CMK (cell line): ENCODE results near the gene METTL8.
"Not testable (repeated sequence)": the region's sequence is repeated elsewhere in the genome, so short reads cannot be mapped to it uniquely, and the experiment has no call there.

Experiments
- DNase-seq: peaks from one replicate; pipeline ENCODE4 v3.0.0-alpha.2; 2010; ENCODE audit warnings: low read depth

The METTL8 gene

DNA sequence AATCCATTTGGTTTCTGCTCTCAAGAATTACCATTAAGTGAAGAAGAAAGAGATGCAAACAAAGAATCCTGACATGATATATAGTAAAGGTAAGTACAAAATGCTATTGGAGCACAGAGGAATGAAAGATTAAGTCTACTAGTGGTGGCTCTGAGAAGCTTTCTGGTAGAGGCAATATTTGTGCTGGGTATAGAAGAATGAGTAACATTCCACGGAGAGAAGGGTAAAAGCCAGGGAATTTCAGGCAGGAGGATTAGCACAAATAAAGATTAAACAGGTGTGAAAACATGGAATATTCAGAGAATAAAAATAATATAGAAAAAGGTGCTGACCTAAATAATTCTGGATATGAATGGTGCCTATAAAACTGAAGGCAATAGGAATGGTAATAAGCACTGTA, 31.8 kb downstream of the METTL8 start:
- DNase-seq = no peak

DNA sequence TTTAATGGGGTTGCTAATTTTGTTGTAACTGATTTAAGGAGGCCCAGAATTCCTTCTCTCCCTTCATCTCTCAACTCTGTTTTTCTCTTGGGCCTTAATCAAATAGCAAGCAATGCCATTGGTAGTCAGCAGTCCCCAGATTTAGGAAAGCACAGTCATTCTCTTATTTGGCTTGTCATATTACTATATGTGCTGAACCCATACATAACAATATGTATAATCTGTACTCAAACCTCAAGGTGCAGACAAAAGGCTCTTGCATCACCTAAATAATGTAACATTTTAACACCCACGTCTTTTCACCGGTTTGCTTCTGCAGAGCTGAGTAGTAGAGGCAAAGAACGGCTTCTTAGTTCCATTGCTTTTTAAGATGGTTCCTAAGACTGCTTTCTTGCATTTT, 33.4 kb downstream of the METTL8 start:
- DNase-seq = no peak

DNA sequence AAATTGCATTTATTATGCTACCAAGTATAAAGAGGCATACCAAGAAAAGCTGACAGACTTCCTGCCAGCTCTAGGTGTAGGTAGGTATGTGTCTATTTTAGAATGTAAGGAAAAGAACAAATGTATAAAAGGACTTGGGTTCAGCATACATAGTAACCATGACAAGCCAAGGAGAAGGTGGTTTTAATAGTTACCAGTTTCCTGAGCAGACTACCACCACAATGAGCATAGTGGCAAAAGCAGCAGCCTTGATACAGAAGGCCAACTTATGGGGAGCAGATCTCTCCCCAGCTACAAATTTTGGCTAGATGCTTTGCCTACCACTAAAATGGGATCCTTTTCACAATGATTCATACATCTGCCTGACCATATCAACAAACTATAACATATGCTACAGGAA, 34.5 kb downstream of the METTL8 start:
- DNase-seq = no peak

DNA sequence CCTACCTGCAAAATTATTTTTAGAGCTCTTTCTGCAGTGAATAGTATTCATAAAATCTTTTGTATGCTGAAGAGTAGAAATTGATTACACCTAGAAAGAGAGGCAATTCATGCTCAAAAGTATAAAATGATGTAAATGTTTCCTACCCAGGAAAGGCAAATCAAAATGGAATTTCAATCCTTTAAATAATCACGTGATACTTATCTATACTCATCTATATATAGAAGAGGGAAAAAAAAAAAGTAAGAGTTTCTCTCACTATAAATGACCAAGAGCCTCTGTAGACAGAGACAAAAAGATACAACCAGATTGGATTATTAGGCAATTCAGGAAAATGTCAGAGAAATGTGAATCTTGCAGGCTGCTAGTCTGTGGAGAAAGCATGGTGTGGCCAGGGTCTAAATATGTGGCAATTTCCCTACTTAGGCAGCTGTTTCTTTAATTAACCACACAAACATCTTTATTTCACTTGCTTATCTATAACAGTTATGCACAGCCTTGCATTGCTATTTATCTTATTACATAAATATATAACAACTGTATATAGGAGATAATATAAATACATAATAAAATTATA, 39.5 kb downstream of the METTL8 start:
- DNase-seq = no peak

DNA sequence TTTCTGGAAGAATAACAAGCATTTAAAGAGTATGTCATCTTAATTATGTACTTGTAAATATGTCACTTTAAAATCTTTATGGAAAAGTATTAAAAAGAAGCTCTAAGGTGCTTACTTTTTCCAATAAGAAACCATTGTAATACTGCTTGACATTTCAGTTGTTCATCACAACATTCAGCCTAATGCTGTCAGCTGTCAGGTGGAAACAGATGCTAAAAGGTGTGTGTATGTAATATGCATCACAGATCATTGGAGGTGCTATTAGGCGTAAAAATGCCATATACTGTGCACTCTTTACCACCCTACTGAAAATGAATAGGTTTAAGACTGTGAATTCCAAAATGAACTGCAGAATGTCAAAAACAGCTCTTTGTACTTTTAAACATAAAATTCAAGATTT, 40.3 kb downstream of the METTL8 start:
- no peak for DNase-seq

DNA sequence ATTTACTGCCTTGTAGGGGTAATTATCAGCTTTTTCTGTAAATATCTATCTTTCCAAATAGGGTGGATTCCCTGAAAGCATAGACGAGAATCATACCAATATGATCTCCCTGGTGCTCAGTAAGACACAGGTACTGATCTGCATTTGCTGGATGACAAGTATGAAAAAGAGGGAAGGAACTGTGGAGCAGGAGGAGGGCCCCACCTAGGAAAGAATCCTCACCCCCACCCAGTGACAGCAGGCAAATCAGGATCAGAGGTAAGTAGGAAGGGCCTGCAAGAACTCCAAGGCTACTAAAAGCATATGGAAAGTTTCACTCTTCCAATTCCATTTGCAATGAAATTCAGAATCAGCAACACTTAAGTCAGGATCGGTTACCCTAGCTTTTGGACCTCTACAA, 42.3 kb downstream of the METTL8 start:
- DNase-seq = no peak

DNA sequence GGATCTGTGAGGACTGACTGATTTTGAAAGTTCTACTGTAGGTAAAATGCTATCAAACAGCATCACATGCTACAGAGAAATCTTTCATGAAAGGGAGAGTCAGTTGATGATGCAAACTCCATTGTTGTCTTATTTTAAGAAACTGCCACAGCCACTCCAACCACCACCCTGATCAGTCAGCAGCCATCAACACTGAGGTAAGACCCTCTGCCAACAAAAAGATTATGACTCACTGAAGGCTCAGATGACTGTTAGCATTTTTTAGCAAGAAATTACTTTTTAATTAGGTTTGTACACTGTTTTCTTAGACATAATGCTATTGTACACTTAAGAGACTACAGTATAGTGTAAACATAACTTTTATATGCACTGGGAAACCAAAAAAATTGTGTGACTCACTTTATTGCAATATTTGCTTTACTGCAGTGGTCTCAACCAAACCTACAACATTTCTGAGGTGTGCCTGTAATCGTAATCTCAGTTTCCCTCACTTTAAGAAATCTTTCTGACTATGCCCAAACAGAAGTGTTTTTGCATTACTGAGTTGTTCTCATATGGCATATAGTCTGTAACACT, 42.8 kb downstream of the METTL8 start:
- DNase-seq = no peak

DNA sequence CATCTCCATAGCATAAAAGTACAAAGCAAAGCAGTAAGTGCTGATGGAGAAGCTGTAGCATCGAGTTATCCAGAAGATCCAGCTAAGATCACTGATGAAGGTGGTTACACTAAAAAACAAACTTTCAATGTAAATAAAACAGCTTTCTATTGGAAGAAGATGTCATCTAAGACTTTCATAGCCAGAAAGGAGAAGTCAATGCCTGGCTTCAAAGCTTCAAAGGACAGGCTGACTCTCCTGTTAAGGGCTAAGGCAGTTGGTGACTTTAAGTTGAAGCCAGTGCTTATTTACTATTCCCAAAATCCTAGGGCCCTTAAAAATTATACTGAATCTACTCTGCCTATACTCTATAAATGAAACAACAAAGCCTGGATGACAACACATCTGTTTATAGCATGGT, 44.0 kb downstream of the METTL8 start:
- no peak for DNase-seq

DNA sequence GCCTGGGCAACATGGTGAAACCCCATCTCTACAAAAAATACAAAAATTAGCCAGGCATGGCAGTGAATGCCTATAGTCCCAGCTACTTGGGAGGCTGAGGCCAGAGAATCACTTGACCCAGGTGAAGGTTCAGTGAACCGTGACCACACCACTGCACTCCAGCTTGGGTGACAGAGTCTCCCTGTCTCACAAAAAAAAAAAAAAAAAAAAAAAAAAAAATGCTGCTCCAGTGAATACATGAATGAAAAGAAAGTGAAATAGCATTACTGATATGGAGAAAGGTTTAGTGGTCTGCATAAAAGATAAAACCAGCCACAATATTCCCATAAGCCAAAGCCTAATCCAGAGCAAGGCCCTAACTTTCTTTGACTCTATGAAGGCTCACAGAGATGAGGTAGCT, 44.5 kb downstream of the METTL8 start:
- DNase-seq = no peak

DNA sequence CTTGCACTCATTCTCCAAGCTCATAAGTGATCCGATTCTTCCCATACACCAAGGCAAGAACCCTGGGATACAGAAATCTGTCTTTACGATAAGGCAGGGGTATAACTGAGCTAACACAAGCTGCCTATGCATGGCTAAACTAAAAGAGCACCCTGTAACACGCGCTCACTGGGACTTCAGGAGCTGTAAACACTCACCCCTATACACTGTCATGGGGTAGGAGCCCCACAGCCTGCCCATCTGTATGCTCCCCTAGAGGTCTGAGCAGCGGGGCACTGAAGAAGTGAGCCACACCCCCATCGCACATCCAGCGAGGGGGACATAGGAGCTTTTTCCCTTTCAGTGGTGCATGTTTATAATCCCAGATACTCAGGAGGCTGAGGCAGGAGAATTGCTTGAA, 46.7 kb downstream of the METTL8 start:
- DNase-seq = no peak

DNA sequence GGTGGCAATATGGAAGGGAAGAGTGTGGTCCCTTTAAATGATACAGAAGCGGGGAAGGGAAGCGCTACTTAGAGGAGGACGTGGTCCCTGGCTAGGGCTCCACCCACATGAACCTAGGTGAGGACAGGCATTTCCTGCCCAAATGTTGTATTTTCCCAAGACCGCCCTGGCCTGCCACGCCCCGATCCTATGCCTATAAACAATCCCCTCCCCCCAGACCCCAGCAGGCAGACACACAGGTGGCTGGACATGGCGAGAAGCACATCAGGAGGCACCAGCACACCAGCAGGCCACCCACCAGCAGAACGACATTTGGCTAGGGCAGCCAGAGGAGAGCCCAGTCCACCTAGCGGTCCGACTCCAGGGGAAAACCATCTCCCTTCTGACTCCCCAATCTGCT, 47.2 kb downstream of the METTL8 start:
- no peak for DNase-seq

DNA sequence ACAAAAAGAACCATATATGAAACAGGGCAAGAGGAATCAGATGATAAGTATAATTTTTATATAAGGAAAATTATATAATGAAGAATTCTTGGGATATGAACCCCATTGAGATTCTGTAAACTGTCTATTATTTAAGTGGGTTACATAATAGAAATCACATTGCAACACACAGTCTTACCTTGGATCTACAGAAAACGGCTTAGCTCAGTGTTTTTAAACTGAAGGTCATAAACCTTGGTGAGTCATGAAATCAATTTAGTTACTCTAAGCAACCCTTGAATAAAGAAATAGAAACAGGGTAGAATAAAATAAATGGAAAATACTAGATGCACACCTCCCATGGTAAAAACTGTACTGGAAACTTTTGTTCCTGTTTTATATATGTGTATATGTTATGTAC, 50.7 kb downstream of the METTL8 start:
- DNase-seq = no peak

DNA sequence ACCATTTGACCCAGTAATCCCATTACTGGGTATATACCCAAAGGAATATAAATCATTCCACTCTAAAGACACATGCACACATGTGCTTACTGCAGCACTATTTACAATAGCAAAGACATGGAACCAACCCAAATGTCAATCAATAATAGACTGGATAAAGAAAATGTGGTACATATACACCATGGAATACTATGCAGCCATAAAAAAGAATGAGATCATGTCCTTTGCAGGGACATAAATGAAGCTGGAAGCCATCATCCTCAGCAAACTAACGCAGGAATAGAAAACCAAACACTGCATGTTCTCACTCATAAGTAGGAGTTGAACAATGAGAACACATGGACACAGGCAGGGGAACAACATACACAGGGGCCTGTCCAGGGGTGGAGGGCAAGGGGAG, 51.6 kb downstream of the METTL8 start:
- not testable (repeated sequence) for DNase-seq

DNA sequence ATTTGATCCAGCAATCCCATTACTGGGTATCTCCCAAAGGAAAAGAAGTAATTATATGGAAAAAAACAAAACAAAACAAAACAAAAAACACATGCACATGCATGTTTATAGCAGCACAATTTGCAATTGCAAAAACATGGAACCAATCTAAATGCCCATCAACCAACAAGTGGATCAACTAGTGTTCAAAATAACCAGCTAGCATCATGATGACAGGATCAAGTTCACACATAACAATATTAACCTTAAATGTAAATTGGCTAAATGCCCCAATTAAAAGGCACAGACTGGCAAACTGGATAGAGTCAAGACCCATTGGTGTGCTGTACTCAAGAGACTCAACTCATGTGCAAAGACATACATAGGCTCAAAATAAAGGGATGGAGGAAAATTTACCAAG, 55.9 kb downstream of the METTL8 start:
- not testable (repeated sequence) for DNase-seq

DNA sequence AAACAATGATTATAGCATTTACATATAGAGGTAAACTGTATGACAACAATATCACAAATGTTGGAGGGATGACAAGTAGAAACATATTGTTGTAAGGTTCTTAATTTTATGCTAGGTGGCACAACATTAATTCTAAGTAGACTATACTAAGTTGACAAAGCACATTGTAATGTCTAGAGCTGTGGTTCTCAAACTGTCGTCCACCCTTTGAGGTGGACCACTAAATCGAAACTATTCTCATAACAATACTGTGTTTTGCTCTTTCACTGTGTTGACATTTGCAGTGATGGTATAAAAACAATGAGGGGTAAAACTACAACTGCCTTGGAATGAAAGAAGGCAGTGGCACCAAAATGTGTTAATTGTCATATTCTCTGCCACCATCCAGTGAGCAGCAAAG, 66.1 kb downstream of the METTL8 start:
- no peak for DNase-seq

DNA sequence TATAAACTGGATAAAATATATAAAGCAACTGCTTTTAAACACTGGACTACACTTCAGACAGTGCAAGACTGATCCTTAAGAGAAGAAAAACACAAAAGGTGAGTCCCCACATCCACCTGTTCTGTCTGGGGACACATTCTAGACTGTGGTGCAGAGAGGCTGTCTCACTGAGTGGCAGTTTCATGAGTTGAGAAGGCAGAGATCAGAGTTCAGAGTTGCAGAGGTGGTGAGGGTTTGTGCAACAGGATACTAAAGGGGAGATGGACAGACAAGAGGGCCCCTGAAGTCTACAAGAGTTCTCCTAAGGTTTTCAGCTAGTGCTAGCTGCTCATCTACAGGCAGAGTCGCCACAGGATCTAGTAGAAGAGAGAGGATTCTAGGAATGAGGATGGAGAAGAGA, 68.0 kb downstream of the METTL8 start:
- no peak for DNase-seq

DNA sequence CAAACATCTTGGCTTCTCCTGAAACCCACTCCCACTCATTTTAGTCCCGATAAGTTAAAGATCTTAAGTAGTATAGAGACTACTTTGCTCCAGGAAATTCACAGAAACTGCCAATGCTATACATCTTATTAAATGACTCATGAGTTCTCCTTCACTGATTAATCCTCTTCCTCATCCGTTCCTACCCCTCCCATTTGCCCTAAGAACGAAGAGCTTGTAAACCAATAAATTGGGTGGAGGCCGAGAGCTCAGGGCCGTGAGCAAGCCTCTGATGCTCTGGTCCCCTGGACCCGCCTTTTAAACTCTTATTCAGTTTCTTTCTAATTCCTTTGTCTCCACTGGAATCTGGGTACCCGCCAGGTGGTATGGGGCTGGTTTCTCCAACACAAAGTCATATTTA, 68.6 kb downstream of the METTL8 start:
- no peak for DNase-seq

DNA sequence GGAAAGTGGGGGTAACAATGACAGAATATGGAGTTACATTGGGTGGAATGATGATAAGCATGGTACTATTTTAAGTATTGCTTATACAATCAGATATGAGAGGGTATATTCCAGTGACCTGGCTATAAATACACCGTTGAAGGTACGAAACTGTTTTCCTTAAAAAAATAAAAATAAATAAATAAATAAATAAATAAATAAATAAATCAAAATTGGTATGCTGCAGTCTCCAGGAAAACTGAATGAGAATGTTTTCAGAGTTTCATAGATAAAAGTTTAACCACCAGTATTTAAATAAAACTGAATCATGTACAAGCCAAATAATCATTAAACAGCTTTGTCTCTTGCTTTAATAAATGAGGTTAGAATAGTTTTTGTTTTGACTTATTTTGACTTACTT, 71.4 kb downstream of the METTL8 start:
- DNase-seq = no peak

DNA sequence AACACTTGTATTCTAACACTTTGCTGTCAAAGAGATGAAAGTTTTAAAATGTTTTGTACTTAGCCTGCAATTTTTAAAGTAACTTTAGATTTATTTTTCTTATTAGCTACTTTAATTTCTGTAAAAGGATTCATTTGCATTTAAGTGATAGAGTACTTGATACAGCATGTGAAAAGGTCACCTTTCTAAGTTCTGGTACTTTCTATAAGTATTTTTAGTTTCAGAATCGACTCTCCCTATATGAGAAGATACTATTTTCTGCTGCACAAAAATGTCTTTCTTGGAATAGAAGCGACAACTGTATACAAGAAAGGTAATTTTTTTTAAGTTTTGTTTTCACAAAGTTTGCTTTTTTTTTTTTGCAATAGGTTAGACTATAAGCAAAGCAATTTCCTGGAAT, 72.9 kb downstream of the METTL8 start:
- DNase-seq = no peak

DNA sequence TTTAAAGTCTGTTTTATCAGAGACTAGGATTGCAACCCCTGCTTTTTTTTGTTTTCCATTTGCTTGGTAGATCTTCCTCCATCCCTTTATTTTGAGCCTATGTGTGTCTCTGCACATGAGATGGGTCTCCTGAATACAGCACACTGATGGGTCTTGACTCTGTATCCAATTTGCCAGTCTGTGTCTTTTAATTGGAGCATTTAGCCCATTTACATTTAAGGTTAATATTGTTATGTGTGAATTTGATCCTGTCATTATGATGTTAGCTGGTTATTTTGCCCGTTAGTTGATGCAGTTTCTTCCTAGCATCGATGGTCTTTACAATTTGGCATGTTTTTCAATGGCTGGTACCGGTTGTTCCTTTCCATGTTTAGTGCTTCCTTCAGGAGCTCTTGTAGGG, 80.0 kb downstream of the METTL8 start:
- DNase-seq = not testable (repeated sequence)

DNA sequence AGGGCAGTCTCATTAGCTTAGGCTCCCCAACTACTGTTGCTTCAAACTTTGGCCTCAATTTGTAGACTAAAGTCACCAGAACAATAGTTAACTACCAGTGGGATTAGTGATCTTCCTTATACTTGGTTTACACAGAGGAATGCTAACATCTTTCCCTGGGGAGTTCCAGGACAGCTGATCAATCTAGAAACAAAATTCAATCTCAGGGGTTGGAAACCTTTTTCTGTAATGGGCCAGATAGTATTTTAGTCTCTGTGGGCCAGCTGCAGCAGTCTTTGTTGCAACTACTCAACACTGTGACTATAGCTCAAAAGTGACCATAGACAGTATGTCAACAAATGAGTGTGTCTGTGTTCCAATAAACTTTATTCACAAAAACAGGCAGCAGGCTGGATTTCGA, 85.7 kb downstream of the METTL8 start:
- no peak for DNase-seq

DNA sequence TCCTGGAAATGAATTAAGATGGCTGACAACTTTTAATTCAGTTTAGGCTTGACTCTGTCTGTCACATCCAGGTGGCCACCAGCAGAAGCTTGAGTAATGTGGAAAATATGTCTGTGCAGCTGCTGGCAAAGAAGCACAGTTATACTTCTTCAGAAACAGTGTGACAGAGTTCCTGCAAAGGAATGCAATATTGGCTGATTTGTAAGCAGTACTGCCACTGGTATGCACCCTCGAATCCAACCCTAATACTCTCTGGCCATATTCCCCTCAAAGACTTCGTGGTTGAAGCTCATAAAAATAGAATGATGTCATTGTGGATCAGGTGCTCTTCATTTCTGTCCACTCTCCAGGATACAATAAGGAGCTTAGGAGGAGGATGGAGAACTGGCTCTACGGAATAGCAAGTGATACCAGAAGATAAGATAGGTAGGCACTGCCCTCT, 86.2 kb downstream of the METTL8 start:
- no peak for DNase-seq

DNA sequence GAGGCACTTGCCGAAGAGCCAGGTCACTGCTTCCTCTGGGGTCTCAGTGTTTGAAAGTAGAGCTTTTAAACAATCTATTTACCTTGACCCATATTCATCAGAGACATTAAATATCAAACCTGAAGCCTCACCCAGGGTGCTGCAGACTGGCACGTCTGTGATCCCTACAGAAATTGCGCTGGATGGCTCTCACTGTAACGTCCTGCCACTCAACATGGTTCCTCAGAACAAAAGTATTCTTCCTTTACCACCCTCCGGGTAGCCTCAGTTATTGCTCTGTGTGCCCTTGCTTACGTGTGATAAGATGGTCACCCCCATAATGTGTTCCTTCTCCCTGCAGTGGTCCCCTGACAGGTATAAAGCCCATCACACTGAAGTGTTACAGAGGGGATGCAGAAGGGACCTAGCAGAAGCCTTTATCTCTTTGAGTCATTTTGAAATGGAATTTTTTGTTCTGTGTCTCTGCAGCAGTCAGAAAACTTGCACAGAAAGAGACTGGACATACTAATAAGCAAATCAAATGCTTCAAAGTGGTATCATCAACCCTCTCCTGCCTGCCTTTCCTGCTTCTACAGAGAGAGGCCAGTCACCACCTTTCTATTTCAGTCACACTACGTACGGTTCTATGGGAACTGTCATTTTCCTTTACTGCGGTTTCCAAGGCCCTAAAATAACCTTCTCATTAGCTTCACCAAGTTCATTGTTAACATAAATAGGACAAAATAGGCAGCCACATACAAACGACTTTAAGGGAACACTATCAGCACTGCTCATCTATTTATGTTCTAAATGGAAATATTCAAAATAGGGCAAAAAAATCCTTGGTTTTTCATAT, 86.8 kb downstream of the METTL8 start:
- no peak for DNase-seq
